Stimulated activated CD4-positive, alpha-beta T cell treated with anti-CD3 and anti-CD28 coated beads, Interleukin-12 subunit alpha, Interleukin-12 subunit beta, amount 100 ng/mL, for 4 hours (primary cell): Measurements from ENCODE around the gene RPL11.
"Not testable (repeated sequence)": the region's sequence is repeated elsewhere in the genome, so short reads cannot be mapped to it uniquely, and the experiment has no call there.

ENCODE experiments used
- DNase-seq: peaks from one replicate; pipeline ENCODE4 v3.0.0-alpha.2; 2020

RPL11 gene

DNA sequence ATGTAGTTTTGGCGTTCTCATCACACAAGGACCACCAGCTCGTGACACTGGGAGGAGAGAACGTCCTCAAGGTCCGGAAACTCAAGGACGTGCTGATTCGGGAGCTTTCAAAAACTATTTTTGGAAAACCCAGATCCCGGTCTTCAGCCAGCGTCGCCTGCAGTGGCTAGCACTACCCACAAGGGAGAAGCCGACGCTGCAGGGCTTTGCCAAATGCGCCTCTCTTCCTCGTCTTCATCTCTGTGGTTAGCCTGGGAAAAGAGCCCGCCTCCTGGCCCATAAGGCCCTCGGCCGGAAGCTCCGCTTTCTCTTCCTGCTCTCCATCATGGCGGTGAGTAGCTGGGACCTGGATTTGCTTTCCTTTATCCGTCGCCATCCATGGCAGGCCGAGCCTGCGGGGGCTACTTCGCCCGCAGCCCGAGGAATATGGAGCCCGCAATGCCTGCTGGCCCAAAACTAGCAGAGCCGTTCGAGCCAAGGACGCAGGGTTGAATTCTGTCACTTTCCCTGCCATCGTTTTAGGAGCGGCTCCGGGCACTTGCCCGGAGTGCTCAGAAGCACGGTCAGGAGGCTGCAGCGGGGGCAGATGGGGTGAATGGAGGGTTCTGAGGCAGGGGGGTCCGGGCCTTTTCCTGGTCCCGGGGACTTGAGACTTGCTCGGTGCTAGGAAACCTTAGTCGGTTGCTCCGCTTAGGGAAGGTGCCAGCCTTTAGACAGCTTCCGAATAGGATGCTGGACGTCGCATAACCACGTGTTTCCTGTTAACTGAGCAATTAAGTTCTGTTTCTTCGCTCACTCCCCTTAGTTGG is at the start of gene RPL11:
Gene RPL11 (plus strand): TSS at position 308 of the 809 bp plus-strand sequence. CDS start 18 bp downstream, at position 326.
- DNase-seq: peak; percentile 80

DNA sequence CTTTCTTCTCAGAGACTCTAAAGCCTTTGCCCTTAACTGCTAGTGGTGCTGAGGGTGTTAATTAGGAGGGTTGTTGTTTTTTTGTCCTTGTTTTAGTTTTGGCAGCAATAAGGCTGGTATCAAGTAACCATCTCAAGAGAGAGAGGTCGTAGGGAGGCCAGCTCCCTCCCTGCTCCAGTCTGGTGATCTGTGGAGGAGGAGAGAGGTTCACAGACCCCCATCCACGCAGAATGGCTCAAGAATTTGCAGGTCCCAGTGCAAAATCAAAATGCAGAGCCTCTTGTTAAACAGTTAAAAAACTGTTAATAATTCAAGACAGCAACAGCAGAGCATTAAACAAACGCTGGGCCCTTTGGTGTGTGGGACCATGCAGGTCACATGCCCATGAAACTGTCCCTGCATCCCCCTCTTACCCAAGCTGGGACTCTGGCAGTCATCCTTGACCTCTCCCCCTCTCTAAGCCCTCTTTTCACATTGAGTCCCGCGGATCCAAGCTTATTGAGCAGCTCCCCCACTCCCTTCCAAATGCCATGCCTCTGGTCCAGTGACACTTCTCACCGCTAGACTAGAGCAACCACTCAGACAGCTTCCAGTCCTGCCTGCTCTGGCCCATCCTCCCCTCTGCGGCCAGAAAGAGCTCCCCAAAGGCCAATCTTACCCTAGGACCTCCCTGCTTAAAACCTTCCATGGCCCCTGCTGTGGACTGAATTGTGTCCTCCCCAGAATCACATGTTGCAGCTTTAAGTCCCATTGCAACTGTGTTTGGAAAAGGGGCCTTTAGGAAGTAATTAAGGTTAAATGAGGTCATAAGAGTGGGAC is 47.7 kb upstream of the RPL11 start:
- no peak for DNase-seq

- no peak for DNase-seq
Observed at GRCh38 chr1:23644555-23644866, 47.1 kb upstream of the RPL11 start.

- no peak for DNase-seq
Observed at GRCh38 chr1:23645338-23645737, 46.3 kb upstream of the RPL11 start.

GRCh38 chr1:23646091-23646490 is 45.5 kb upstream of the RPL11 start:
- DNase-seq: no peak

DNA sequence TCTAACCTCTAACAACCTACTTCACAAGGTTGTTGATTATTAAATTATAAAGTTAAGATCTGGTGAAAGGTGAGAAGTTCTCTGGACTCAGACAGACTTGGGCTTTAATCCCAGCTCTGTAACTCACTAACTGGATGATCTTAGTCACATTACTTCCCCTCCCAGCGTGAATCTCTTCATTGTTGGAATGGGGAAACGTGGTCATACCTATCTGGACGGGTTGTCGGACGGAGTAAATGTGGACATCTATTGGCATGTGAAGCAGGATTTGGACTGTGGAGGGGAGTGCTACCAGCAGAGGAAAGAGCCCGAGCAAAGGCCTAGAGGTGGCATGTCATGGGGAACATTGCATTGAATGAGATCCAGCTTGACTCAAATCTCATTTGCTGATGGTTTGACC is 45.1 kb upstream of the RPL11 start:
- no peak for DNase-seq

- DNase-seq: no peak
Observed at GRCh38 chr1:23648576-23648975, 43.0 kb upstream of the RPL11 start.

- not testable (repeated sequence) for DNase-seq
Observed at GRCh38 chr1:23649157-23649556, 42.4 kb upstream of the RPL11 start.

DNA sequence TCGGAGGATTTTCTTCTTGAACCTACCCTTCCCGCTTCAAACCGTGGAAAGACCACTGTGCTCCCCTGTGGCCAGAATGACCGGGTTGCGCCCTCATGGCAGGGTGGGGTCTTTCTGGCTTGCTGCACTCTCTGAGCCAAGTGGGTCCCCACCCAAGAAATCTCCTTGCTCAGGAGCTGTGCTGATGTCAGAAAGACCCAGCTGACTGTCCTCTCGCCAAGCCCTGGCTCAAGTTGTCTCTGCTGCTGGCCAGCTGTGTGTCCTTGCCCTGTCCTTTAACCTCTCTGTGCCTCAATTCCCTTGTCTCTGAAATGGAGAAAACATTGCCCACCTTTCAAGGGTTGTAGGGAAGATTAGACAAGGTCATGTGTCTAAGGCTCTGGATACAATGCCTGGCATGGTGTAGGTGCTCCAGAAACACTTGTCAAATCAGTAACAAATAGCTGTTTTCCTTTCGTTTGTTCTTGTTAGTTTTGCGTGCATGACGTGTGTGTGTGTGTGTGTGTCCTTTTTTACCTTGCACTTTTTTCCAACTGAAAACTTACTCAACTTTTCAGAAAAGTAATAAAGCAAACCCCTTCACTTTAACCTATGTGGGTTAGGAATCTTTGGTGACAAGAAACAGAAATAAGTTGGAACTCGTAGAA is 41.1 kb upstream of the RPL11 start:
- no peak for DNase-seq

GRCh38 chr1:23651069-23651808 is 40.4 kb upstream of the RPL11 start:
- DNase-seq: no peak

GRCh38 chr1:23657659-23658275 is 33.8 kb upstream of the RPL11 start:
- DNase-seq: peak; percentile 35

DNA sequence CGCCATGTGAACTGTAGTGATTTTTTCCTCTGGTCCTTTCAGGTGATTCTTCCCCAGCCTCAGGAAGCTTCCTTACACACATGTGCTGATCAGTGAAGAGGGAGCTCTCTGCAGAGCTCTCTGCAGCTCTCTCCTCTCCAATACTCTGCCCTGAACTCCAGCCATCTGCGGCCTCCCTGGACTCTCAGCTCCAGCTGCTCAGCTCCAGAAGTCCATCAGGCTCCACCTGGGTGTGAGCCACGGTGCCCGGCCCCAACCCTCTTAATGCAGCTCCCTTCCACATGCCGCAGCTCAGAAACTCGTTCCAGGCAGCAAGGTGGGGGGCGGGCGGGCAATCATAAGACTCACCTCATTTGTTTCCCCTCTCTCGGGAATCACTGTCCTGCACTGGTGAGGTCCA is 30.9 kb upstream of the RPL11 start:
- no peak for DNase-seq

GRCh38 chr1:23661887-23662286 is 29.7 kb upstream of the RPL11 start:
- no peak for DNase-seq

DNA sequence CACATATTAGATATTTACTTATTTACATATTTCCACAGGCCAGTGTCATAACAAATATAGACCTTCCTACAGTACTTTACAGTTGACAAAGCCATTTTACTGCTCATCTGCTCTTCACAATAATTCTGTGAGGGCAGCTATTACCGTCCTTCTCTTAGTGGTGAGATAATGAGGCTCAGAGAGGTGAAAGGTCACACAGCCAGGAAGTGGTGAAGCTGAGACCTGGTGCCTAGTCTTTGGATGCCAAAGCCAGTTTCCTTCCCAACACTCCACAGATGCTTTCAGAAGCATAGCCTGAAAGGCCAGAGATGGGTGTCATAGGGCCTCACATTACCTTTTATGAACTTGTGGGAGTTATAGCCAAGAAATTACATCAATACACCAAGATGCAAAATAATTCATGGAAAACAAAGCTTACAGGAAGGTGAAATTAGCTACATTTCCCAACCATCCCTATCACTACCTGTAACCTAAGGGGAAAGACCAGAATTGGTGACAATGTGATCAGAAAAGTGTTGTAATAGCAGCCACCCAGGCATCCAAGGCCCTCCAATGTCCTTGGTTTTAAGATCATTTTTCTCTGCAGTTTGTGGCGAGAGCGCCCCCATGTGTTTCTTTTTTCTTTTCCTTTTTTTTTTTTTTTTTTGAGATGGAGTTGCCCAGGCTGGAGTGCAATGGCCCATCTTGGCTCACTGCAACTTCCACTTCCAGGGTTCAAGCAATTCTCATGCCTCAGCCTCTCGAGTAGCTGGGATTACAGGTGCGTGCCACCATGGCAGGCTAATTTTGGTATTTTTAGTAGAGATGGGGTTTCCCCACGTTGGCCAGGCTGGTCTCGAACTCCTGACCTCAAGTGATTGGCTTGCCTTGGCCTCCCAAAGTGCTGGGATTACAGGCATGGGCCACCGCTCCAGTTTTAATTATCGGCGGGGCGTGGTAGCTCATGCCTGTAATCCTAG is 26.5 kb upstream of the RPL11 start:
- no peak for DNase-seq

DNA sequence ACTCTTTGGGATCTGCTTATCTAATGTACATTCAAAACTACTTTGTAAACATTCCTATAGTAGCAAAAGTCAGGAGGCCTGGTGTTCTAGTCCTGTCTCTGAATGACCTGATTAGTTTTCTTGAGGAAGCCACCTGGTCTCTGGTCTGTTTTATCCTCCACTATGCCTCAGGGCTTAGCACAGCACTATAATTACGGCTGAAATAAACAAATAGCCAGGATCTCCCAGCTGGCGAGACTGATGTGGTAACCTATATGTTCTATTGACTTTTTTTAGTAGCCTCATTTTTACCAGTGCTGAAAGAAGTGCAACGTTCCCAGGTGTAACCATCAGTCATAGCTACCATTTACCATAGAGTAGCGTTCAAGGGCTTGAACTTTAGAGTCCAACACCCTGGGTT is 24.2 kb upstream of the RPL11 start:
- no peak for DNase-seq

GRCh38 chr1:23670709-23671108 is 20.9 kb upstream of the RPL11 start:
- DNase-seq: no peak

DNA sequence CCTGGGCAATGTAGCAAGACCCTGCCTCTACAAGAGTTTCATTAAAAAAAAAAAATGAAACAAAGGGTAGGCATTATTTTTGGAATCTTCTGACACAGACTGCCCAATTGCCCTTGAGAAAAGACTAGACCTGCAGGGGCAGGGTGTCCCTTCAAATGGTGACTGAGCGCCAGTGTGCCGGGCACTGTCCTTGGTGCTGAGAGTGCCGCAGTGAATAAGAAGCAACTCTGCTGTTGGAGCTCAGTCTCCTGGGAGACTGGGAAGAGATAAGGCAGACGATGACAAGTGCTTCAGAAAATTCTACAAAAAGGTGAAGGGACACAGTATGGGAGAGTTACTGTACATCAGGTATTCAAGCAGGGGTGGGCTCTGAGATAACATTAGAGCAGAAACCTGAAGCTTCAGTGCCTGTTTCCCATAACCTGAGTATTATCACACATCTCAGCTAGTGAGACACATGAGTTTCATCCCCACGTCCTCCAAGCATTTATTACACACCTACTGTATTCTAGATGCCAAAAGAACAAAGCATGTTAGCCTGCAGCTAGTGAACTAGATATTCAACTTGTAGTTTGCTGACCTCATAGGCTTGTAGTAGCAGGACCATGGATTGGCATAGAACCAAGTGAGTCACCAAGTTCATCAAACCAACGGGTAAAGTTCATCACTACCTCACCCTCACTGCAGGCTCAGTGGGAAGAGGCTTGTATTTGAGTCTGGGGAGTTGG is 18.4 kb upstream of the RPL11 start:
- DNase-seq: peak; percentile 11

GRCh38 chr1:23679815-23680214 is 11.8 kb upstream of the RPL11 start:
- DNase-seq: no peak

DNA sequence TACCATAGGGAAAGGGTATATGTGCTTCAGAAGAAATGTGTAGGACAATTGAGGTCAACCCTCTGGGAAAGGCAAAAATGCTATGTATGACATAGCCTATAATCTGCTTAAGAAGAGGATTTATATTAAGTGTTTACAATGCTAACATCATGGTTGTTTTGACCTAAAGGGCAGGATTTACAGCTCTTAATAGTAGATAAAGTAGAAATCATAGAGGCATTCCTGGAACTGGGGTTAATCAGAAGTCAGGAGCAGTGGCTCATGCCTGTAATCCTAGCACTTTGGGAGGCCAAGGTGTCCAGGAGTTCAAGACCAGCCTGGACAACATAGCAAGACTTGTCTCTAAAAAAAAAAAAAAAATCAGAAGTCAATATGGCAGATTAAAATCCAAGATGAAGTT is 8.7 kb upstream of the RPL11 start:
- no peak for DNase-seq

- no peak for DNase-seq
Observed at GRCh38 chr1:23684415-23684814, 7.2 kb upstream of the RPL11 start.

- not testable (repeated sequence) for DNase-seq
Observed at GRCh38 chr1:23685197-23685596, 6.4 kb upstream of the RPL11 start.
